ENCODE results near the gene MAP3K10. TPM values are rescaled to one million over a fixed set of nuclear protein-coding genes. Genes with fewer than 3 reads are reported as not detected.
"Not testable (repeated sequence)": the region's sequence is repeated elsewhere in the genome, so short reads cannot be mapped to it uniquely, and the experiment has no call there.

Gene MAP3K10
- total RNA-seq, 1 experiment from 2014 or later = 26.9 TPM

- Histone ChIP-seq H4K20me1 (ENCODE audit: insufficient read depth) (no peaks in the 10 kb centered on the region), H3K9me2 (ENCODE audit: insufficient read depth) (no peaks in the 10 kb centered on the region), H3K27me3 (ENCODE audit: insufficient read depth, low read depth) (no peaks in the 10 kb centered on the region), H2AFZ (peak overlapping the region; percentile 98; the same call in 1 of the 2 replicates), H3K79me2 (ENCODE audit: low read depth) (no peaks in the 10 kb centered on the region), H3K9me3 (ENCODE audit: insufficient read depth, low read depth) (no peaks in the 10 kb centered on the region), H3F3A (ENCODE audit: insufficient read depth, low read depth) (peaks cover 16% of the 10 kb centered on the region; the same call in 1 of the 2 replicates), H3K4me2 (peak overlapping the region; percentile 95), H3K36me3 (ENCODE audit: low read depth) (no peaks in the 10 kb centered on the region), H3K4me1 (replicated peaks; ENCODE audit: insufficient read depth) (peaks cover 17% of the 10 kb centered on the region), H3K27ac (no peak overlapping the region), H3K4me3 (peak overlapping the region; percentile 73; the same call in 1 of the 2 replicates)
- ChIA-PET POLR2A (ENCODE audit: unreplicated experiment) (interaction anchor here (0.7 kb wide), 1 partner anchor 226 kb away, joined by 3 read pairs; no protein-coding TSS in a partner anchor), CTCF (no interaction called here)
- TF ChIP-seq, protein P1, sequence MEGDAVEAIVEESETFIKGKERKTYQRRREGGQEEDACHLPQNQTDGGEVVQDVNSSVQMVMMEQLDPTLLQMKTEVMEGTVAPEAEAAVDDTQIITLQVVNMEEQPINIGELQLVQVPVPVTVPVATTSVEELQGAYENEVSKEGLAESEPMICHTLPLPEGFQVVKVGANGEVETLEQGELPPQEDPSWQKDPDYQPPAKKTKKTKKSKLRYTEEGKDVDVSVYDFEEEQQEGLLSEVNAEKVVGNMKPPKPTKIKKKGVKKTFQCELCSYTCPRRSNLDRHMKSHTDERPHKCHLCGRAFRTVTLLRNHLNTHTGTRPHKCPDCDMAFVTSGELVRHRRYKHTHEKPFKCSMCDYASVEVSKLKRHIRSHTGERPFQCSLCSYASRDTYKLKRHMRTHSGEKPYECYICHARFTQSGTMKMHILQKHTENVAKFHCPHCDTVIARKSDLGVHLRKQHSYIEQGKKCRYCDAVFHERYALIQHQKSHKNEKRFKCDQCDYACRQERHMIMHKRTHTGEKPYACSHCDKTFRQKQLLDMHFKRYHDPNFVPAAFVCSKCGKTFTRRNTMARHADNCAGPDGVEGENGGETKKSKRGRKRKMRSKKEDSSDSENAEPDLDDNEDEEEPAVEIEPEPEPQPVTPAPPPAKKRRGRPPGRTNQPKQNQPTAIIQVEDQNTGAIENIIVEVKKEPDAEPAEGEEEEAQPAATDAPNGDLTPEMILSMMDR (conservative IDR thresholded peaks at IDR 0.05) = no peak
- TF ChIP-seq EZH2 (IDR thresholded peaks at IDR 0.05; ENCODE audit: low read depth) = no peak
- no peak for DNase-seq
- BruUV-seq (replicated peaks) = no TSS peak
- intact Hi-C loops (cut with micrococcal nuclease; ENCODE audit: unreplicated experiment) = loop anchor here (2.0 kb wide), 1 partner anchor 70 kb away; no protein-coding TSS in a partner anchor
Measured at GRCh38 chr19:40216777-40217026, 25.5 kb downstream of the MAP3K10 start.

DNA sequence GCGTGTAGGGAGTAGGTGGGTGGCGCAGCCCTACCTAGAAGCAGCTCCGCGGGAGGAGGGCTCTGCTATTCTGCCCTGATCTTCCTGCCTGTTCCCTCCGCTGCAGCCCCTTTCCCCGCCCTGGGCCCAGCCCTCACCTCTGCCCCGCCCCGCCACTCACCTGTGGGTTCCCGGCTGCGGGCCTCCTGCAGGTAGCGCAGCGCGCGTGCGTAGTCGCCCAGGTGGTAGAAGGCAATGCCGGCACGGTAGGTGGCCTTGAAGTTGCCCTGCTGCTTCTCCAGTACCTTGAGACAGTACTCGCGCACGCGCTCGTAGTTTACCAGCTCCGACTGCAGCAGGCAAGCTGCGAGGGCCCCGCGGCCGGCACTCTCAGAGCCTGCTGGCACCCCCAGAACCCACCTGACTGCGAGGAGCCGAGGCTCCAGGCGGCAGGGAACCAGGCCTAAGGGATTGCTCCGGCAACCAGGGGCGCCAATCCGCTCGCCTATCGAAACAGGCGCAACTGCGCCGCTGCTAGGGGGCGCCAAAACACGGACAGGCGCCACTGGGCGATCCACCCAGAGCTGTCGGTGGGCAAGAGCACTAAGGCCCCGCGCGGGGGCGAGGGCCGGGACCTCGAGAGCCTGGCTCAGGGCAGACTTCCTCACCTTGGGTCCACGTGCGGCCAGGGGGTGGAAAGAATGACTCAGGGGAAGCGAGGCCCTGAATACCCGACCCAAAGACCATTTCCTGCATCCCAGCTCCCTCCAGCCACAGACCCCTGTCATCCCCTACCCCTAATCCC is 26.0 kb downstream of the MAP3K10 start:
- no peaks in the 10 kb centered on the region for H3K36me3 ChIP-seq (ENCODE audit: low read depth)
- peak; percentile 79 to 92 for DNase-seq
- H3K9me3 ChIP-seq (ENCODE audit: insufficient read depth, low read depth) = no peaks in the 10 kb centered on the region
- no peaks in the 10 kb centered on the region for H4K20me1 ChIP-seq (ENCODE audit: insufficient read depth)
- no peaks in the 10 kb centered on the region for H3K27me3 ChIP-seq (ENCODE audit: insufficient read depth, low read depth)
- no peaks in the 10 kb centered on the region for H3K9me2 ChIP-seq (ENCODE audit: insufficient read depth)
- intact Hi-C loops (cut with micrococcal nuclease; ENCODE audit: unreplicated experiment) = loop anchor here (2.0 kb wide), 1 partner anchor 70 kb away; no protein-coding TSS in a partner anchor
- peaks cover 16% of the 10 kb centered on the region; the same call in 1 of the 2 replicates for H3F3A ChIP-seq (ENCODE audit: insufficient read depth, low read depth)
- H3K4me2 ChIP-seq = peak overlapping the region; percentile 95
- H3K27ac ChIP-seq = peak overlapping the region; percentile 47
- H3K79me2 ChIP-seq (ENCODE audit: low read depth) = no peaks in the 10 kb centered on the region
- TSS peak; percentile 24 for BruUV-seq (replicated peaks)
- TF ChIP-seq, protein P1 (conservative IDR thresholded peaks at IDR 0.05) = peak; percentile 80
- TF ChIP-seq EZH2 (IDR thresholded peaks at IDR 0.05; ENCODE audit: low read depth) = no peak
- peak overlapping the region; percentile 98 for H2AFZ ChIP-seq
- peak overlapping the region; percentile 73 for H3K4me3 ChIP-seq
- POLR2A ChIA-PET (ENCODE audit: unreplicated experiment) = interaction anchor here (0.6 to 0.7 kb wide), 2 partner anchors 225 to 388 kb away, joined by 3 read pairs; no protein-coding TSS in a partner anchor
- CTCF ChIA-PET = no interaction called here
- H3K4me1 ChIP-seq (replicated peaks; ENCODE audit: insufficient read depth) = peaks cover 17% of the 10 kb centered on the region

DNA sequence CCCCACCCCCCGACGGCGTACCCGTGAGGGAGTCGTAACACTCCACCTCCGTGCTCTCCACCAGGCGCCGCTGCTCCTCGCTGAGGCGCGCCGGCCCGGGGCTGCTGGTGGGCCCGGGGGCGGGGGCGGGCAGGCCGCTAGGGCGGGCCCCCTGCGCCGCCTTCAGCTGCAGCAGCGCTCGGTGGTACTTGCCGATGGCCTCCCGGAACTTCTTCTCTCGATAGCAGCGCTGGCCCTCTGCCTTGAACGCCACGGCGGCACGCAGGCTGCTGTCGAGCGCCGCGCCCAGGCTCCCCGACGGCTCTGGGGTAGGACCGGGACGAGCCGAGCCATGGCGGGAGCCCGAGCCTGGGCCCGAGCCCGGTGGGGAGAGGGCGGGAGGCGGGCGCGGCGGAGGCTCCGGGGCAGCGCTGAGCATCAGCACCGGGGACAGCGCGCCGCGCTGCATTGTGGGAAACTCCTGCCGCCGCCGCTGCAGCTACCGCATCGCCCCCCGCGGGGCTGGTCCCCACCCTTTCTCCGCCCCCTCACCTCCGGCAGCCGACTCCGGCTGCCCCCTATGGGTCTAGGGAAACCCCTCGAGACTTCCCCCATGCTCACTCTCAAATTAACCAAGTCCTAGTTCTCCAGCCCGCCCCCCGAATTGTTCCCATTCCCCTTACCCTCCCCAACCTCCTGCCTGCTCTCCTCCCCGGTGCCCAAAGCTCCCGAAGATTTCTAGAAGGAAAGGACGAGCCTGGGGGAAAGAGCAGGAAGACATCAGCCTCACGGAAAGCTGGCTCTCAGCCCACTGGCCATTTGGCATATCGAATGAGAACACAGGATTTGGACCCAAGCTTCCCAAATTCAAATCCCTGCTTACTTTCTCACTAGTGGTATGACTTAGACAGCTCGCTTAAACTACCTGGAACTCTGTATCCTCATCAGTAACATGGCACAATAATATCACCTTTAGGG is 27.0 kb downstream of the MAP3K10 start, which contains the start of gene TTC9B:
Gene TTC9B (minus strand): TSS at position 451 of the 957 bp plus-strand sequence. CDS start 3 bp downstream, at position 448.
- H3K27ac ChIP-seq = peak within 1 kb of the TSS; percentile 47

DNA sequence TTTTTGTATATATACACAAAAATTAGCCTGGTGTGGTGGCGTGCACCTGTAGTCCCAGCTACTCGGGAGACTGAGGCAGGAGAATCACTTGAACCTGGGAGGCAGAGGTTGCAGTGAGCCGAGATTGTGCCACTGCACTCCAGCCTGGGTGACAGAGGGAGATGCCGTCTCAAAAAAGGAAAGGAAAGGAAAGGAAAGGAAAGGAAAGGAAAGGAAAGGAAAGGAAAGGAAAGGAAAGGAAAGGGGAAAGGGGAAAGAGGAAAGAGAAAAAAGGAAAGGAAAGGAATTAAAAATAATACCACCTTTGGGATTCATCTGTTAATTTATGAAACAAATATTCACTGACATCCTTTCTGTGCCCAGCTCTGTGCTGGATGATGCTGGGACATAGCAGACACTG is 27.8 kb downstream of the MAP3K10 start:
- H3K9me3 ChIP-seq (ENCODE audit: insufficient read depth, low read depth); H4K20me1 ChIP-seq (ENCODE audit: insufficient read depth); BruUV-seq (replicated peaks); H3K79me2 ChIP-seq (ENCODE audit: low read depth); H3K9me2 ChIP-seq (ENCODE audit: insufficient read depth); CTCF ChIA-PET; H3K36me3 ChIP-seq (ENCODE audit: low read depth); POLR2A ChIA-PET (ENCODE audit: unreplicated experiment); DNase-seq; H2AFZ ChIP-seq; H3K4me3 ChIP-seq; H3K27me3 ChIP-seq (ENCODE audit: insufficient read depth, low read depth); intact Hi-C loops (cut with micrococcal nuclease; ENCODE audit: unreplicated experiment): not testable (repeated sequence)
- Histone ChIP-seq H3K4me1 (replicated peaks; ENCODE audit: insufficient read depth) (peaks cover 17% of the 10 kb centered on the region), H3F3A (ENCODE audit: insufficient read depth, low read depth) (peaks cover 16% of the 10 kb centered on the region; the same call in 1 of the 2 replicates), H3K27ac (peak overlapping the region; percentile 26; the same call in 1 of the 2 replicates), H3K4me2 (peak overlapping the region; percentile 65)

More for the DNA sequence above, 27.0 kb downstream of the MAP3K10 start, which contains the start of gene TTC9B:
- peaks cover 16% of the 10 kb centered on the region; the same call in 1 of the 2 replicates for H3F3A ChIP-seq (ENCODE audit: insufficient read depth, low read depth)
- intact Hi-C loops (cut with micrococcal nuclease; ENCODE audit: unreplicated experiment) = loop anchor here (2.0 kb wide), 1 partner anchor 71 kb away; no protein-coding TSS in a partner anchor
- TF ChIP-seq EZH2 (IDR thresholded peaks at IDR 0.05; ENCODE audit: low read depth) = no peak
- H3K36me3 ChIP-seq (ENCODE audit: low read depth) = no peaks in the 10 kb centered on the region
- DNase-seq = no peak
- no peaks in the 10 kb centered on the region for H3K27me3 ChIP-seq (ENCODE audit: insufficient read depth, low read depth)
- no peaks in the 10 kb centered on the region for H4K20me1 ChIP-seq (ENCODE audit: insufficient read depth)
- H3K9me3 ChIP-seq (ENCODE audit: insufficient read depth, low read depth) = no peaks in the 10 kb centered on the region
- POLR2A ChIA-PET (ENCODE audit: unreplicated experiment) = no interaction called here
- peak within 1 kb of the TSS; percentile 95 for H3K4me2 ChIP-seq
- H2AFZ ChIP-seq = peak within 1 kb of the TSS; percentile 98
- no peaks in the 10 kb centered on the region for H3K79me2 ChIP-seq (ENCODE audit: low read depth)
- H3K4me3 ChIP-seq = peak within 1 kb of the TSS; percentile 73
- peaks cover 17% of the 10 kb centered on the region for H3K4me1 ChIP-seq (replicated peaks; ENCODE audit: insufficient read depth)
- no peaks in the 10 kb centered on the region for H3K9me2 ChIP-seq (ENCODE audit: insufficient read depth)
- no TSS peak for BruUV-seq (replicated peaks)
- CTCF ChIA-PET = no interaction called here
